BJ (cell line): ENCODE data around the gene NEMP2. TPM values are rescaled to one million over a fixed set of nuclear protein-coding genes. Genes with fewer than 3 reads are reported as not detected.

Experiments
- CTCF ChIA-PET: fragments of 350-600 bp; formaldehyde crosslinking; extraction: SDS; loops from one replicate; lab custom pipeline; 2021; ENCODE audit warnings: antibody characterized with exemption, inconsistent platforms; lab: Yijun Ruan, JAX
- POLR2A ChIA-PET: fragments of 300-600 bp; sonication (Branson Sonifier 250); formaldehyde crosslinking; extraction: SDS; loops from one replicate; lab custom pipeline; 2021; ENCODE audit warnings: antibody characterized with exemption; lab: Charles Lee
- DNase-seq: peaks from one replicate; pipeline ENCODE4 v3.0.0-alpha.2; 2011; ENCODE audit warnings: low read depth
- H3K27me3 ChIP-seq: 2 replicates; pipeline ENCODE4 v1.6.0; 2011; ENCODE audit warnings: low read length; ENCODE audit not compliant: control insufficient read depth, insufficient read depth
- H3K36me3 ChIP-seq: 2 replicates; pipeline ENCODE4 v1.5.1; 2011; ENCODE audit warnings: low read length; ENCODE audit not compliant: control insufficient read depth, insufficient read depth
- H3K4me3 ChIP-seq: 2 replicates; pipeline ENCODE4 v1.5.1; 2011; ENCODE audit warnings: low read depth, mild to moderate bottlenecking, control low read depth, low read length
- CTCF ChIP-seq: IDR thresholded peaks from 2 replicates; pipeline ENCODE4 v1.5.1; 2011; ENCODE audit warnings: low read depth, mild to moderate bottlenecking, control low read depth, inconsistent platforms, low read length, moderate library complexity; ENCODE audit not compliant: insufficient read depth
- polyA plus RNA-seq: library from polyadenylated mRNA; depleted of rRNA; stranded (reverse); fragments of >200 nt; gene quantifications from 2 replicates; pipeline ENCODE4 v1.2.3, GENCODE V29; 2011

Gene NEMP2
- polyA plus RNA-seq, 1 experiment: 2.1 TPM

GRCh38 chr2:190561094-190561493, 26.6 kb upstream of the NEMP2 start:
- DNase-seq: no peak
- H3K36me3 ChIP-seq: no peaks in the 10 kb centered on the region
- no peaks in the 10 kb centered on the region for H3K27me3 ChIP-seq
- ChIA-PET CTCF (no interaction called here), POLR2A (no interaction called here)
- H3K4me3 ChIP-seq: no peak overlapping the region
- no peak for TF ChIP-seq CTCF

- no peak for DNase-seq
- ChIA-PET POLR2A (no interaction called here), CTCF (interaction anchor here (0.7 kb wide), 2 partner anchors 9 to 64 kb away, joined by 3 to 4 read pairs; no protein-coding TSS in a partner anchor)
These were observed 20.0 kb upstream of the NEMP2 start for GRCh38 chr2:190554357-190555006.

GRCh38 chr2:190553254-190553653, 18.7 kb upstream of the NEMP2 start:
- no peak for TF ChIP-seq CTCF
- ChIA-PET POLR2A (no interaction called here), CTCF (no interaction called here)
- no peaks in the 10 kb centered on the region for H3K27me3 ChIP-seq
- DNase-seq: no peak
- no peak overlapping the region for H3K4me3 ChIP-seq
- no peaks in the 10 kb centered on the region for H3K36me3 ChIP-seq

More at GRCh38 chr2:190554357-190555006, 20.0 kb upstream of the NEMP2 start:
- no peaks in the 10 kb centered on the region for H3K36me3 ChIP-seq
- no peak overlapping the region for H3K4me3 ChIP-seq
- H3K27me3 ChIP-seq: no peaks in the 10 kb centered on the region
- no peak for TF ChIP-seq CTCF

DNA sequence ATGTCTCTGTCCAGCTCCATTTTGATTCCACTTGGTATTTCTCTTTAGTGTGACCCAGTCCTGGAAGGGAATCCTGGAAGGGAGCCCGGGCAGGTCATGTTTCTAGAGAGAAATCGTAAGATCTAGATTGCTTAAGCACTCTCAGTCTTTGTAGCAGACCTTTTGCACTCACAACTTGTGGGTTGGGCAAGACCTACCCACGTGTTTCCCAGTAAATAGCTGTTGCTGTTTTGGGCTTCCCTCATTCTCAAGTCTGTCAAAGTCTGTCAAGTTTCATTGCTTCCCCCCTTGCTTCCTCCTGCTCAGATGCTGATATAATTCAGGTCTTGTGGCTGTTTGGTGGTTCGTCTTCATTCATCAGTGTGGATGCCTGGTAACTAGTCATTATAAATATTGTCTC, 17.4 kb upstream of the NEMP2 start:
- TF ChIP-seq CTCF: no peak
- no peak for DNase-seq
- H3K4me3 ChIP-seq: no peak overlapping the region
- H3K27me3 ChIP-seq: no peaks in the 10 kb centered on the region
- CTCF ChIA-PET: no interaction called here
- POLR2A ChIA-PET: no interaction called here
- H3K36me3 ChIP-seq: no peaks in the 10 kb centered on the region

DNA sequence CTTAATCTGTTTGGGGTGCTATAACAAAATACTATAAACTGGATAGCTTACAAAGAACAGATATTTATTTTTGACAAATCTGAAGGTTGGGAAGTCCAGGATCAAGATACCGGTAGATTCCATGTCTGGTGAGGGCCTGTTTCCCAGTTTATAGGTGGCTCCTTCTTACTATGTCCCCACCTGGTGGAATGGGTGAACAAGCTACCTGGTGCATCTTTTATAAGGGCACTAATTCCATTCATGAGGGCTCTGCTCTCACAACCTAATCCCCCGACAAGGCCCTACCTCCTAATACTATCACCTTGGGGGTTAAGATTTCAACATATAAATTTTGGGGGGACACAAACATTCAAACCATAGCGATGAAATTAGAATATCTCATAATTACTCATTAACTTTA, 15.6 kb upstream of the NEMP2 start:
- POLR2A ChIA-PET: no interaction called here

More for the DNA sequence above, 15.6 kb upstream of the NEMP2 start:
- DNase-seq: no peak
- H3K36me3 ChIP-seq: no peaks in the 10 kb centered on the region
- CTCF ChIA-PET: no interaction called here
- no peak for TF ChIP-seq CTCF
- H3K4me3 ChIP-seq: no peak overlapping the region
- H3K27me3 ChIP-seq: no peaks in the 10 kb centered on the region
